ENCODE results near the gene WFDC5.

- TF ChIP-seq CTCF (IDR thresholded peaks at IDR 0.05) = no peak
- TF ChIP-seq POLR2A (IDR thresholded peaks at IDR 0.05) = no peak
These were observed 37.4 kb upstream of the WFDC5 start for GRCh38 chr20:45152405-45152804.

Data from sigmoid colon (tissue), 3 donors.